CD4-positive, alpha-beta T cell (primary cell): ENCODE measurements around the gene RASA3. TPM values are rescaled to one million over a fixed set of nuclear protein-coding genes. Genes with fewer than 3 reads are reported as not detected.

Experiments used
- ATAC-seq: fragments of 200-7000 bp; cut with Tn5 transposase; one replicate; pipeline ENCODE4 v1.10.0; 2022; ENCODE audit warnings: mild to moderate bottlenecking; ENCODE audit not compliant: poor library complexity
- CTCF ChIA-PET: fragments of 350-600 bp; sonication (Branson Sonifier 250); formaldehyde crosslinking; loops from one replicate; lab custom pipeline; 2021; ENCODE audit warnings: antibody characterized with exemption, inconsistent platforms; lab: Charles Lee
- POLR2A ChIA-PET: fragments of 350-600 bp; sonication (Branson Sonifier 250); formaldehyde crosslinking; loops from one replicate; lab custom pipeline; 2021; ENCODE audit warnings: antibody characterized with exemption, inconsistent platforms; lab: Charles Lee
- DNase-seq, 14 experiments: peaks; one replicate each; pipeline ENCODE4 v3.0.0-alpha.2; 2013 to 2020; ENCODE audit warnings: mixed read lengths in 2 of 14
- H3K27ac ChIP-seq, 2 donors: one replicate each; pipeline versions ENCODE4 v1.5.1 to v1.7.0; 2013; ENCODE audit warnings: low read length in 2 of 2, low read depth in 1 of 2, mild to moderate bottlenecking in 1 of 2
- H3K27me3 ChIP-seq, 2 experiments: 1 replicate in 1 of 2; 2 replicates in 1 of 2; pipeline versions ENCODE4 v1.6.1 to v1.7.0; 2013; ENCODE audit warnings: low read length in 2 of 2, control low read depth in 1 of 2, mild to moderate bottlenecking in 1 of 2, moderate library complexity in 1 of 2; ENCODE audit not compliant: insufficient read depth in 2 of 2, control insufficient read depth in 1 of 2
- H3K36me3 ChIP-seq: one replicate; pipeline ENCODE4 v1.6.1; 2013; ENCODE audit warnings: low read length, control low read depth; ENCODE audit not compliant: insufficient read depth
- H3K4me1 ChIP-seq: one replicate; pipeline ENCODE4 v1.6.1; 2013; ENCODE audit warnings: low read length, control low read depth; ENCODE audit not compliant: insufficient read depth
- H3K4me3 ChIP-seq: one replicate; pipeline ENCODE4 v1.5.1; 2013; ENCODE audit warnings: mild to moderate bottlenecking, low read length, moderate library complexity
- H3K9me3 ChIP-seq, 2 experiments: 1 replicate in 1 of 2; 2 replicates in 1 of 2; pipeline versions ENCODE4 v1.6.1 to v1.7.0; 2013; ENCODE audit warnings: low read length in 2 of 2, mild to moderate bottlenecking in 2 of 2, control low read depth in 1 of 2, moderate library complexity in 1 of 2; ENCODE audit not compliant: control insufficient read depth in 1 of 2, insufficient read depth in 1 of 2
- H3K27ac Mint-ChIP-seq: one replicate; pipeline ENCODE4 v1.8.0; 2020; ENCODE audit warnings: mixed read lengths
- H3K27me3 Mint-ChIP-seq: one replicate; pipeline ENCODE4 v1.8.0; 2021; ENCODE audit warnings: mixed read lengths
- H3K36me3 Mint-ChIP-seq: one replicate; pipeline ENCODE4 v1.8.0; 2021; ENCODE audit warnings: low read depth, mixed read lengths
- H3K4me1 Mint-ChIP-seq: one replicate; pipeline ENCODE4 v1.8.0; 2021; ENCODE audit warnings: low read depth, mixed read lengths
- H3K4me3 Mint-ChIP-seq: one replicate; pipeline ENCODE4 v1.8.0; 2020; ENCODE audit warnings: mild to moderate bottlenecking, mixed read lengths
- H3K9me3 Mint-ChIP-seq: one replicate; pipeline ENCODE4 v1.8.0; 2020; ENCODE audit warnings: mixed read lengths
- CTCF ChIP-seq: fragments of 200-600 bp; IDR thresholded peaks from one replicate; pipeline ENCODE4 v1.8.0; 2022; ENCODE audit warnings: antibody characterized with exemption, mild to moderate bottlenecking
- intact Hi-C, 2 experiments: fragments of 100-400 bp; cut with DNase I in 1 of 2; cut with micrococcal nuclease in 1 of 2; formaldehyde crosslinking; loops; one replicate each; pipeline versions ENCODE4 v1.15.1 to v1.9.0; 2023 to 2025; cut with DNase I, micrococcal nuclease
- total RNA-seq, 174 experiments: library from RNA in 2 of 174; stranded (reverse) in 2 of 174; gene quantifications; one replicate each; pipeline ENCODE4 v1.2.3 and lab custom pipeline; 2021 to 2026

Gene RASA3
- total RNA-seq, 2 experiments from 2014 or later: 181 to 184 TPM

GRCh38 chr13:114012921-114013320 is 119.5 kb downstream of the RASA3 start:
- Mint-ChIP-seq H3K4me1 (peaks cover 6% of the 10 kb centered on the region), H3K27me3 (no peaks in the 10 kb centered on the region), H3K27ac (no peak overlapping the region), H3K9me3 (no peaks in the 10 kb centered on the region), H3K4me3 (no peak overlapping the region), H3K36me3 (peaks cover 48% of the 10 kb centered on the region)
- no peaks in the 10 kb centered on the region for H3K9me3 ChIP-seq
- ChIA-PET POLR2A (no interaction called here), CTCF (no interaction called here)
- H3K4me3 ChIP-seq: no peak overlapping the region
- no peak for TF ChIP-seq CTCF
- peaks cover 89% of the 10 kb centered on the region for H3K36me3 ChIP-seq
- DNase-seq (no peak), ATAC-seq (no peak)
- H3K4me1 ChIP-seq: peaks cover 7% of the 10 kb centered on the region
- intact Hi-C loops: loop anchor here in 1 of 2 experiments (5.0 kb wide), 1 partner anchor 46 kb away; no protein-coding TSS in a partner anchor
- no peaks in the 10 kb centered on the region for H3K27me3 ChIP-seq
- H3K27ac ChIP-seq: no peak overlapping the region

- ATAC-seq (no peak), DNase-seq (no peak)
- Mint-ChIP-seq H3K4me1 (peaks cover 6% of the 10 kb centered on the region), H3K27ac (no peak overlapping the region), H3K36me3 (peaks cover 45% of the 10 kb centered on the region), H3K27me3 (no peaks in the 10 kb centered on the region), H3K9me3 (no peaks in the 10 kb centered on the region), H3K4me3 (no peak overlapping the region)
- H3K36me3 ChIP-seq: peaks cover 87% of the 10 kb centered on the region
- ChIA-PET POLR2A (no interaction called here), CTCF (no interaction called here)
- intact Hi-C loops: loop anchor here in 1 of 2 experiments (5.0 kb wide), 1 partner anchor 45 kb away; no protein-coding TSS in a partner anchor
- peaks cover 7% of the 10 kb centered on the region for H3K4me1 ChIP-seq
- no peak overlapping the region for H3K27ac ChIP-seq
- no peak for TF ChIP-seq CTCF
- no peak overlapping the region for H3K4me3 ChIP-seq
- H3K27me3 ChIP-seq: no peaks in the 10 kb centered on the region
- H3K9me3 ChIP-seq: no peaks in the 10 kb centered on the region
Observed at GRCh38 chr13:114012141-114012540, 120.3 kb downstream of the RASA3 start.

GRCh38 chr13:114011226-114011625 is 121.2 kb downstream of the RASA3 start:
- Histone ChIP-seq H3K4me1 (peaks cover 7% of the 10 kb centered on the region), H3K4me3 (no peak overlapping the region), H3K9me3 (no peaks in the 10 kb centered on the region), H3K27ac (peak overlapping the region in 1 of 2 donors; percentile 0), H3K36me3 (peaks cover 78% of the 10 kb centered on the region), H3K27me3 (no peaks in the 10 kb centered on the region)
- DNase-seq: no peak
- Mint-ChIP-seq H3K36me3 (peaks cover 36% of the 10 kb centered on the region), H3K4me3 (peak overlapping the region; percentile 5), H3K27ac (peak overlapping the region; percentile 69), H3K27me3 (no peaks in the 10 kb centered on the region), H3K4me1 (peaks cover 6% of the 10 kb centered on the region), H3K9me3 (no peaks in the 10 kb centered on the region)
- ChIA-PET POLR2A (interaction anchor here (0.7 kb wide), 1 partner anchor 38 kb away, joined by 3 read pairs; no protein-coding TSS in a partner anchor), CTCF (no interaction called here)
- TF ChIP-seq CTCF: no peak
- intact Hi-C loops: loop anchor here in 1 of 2 experiments (5.0 kb wide), 1 partner anchor 44 kb away; no protein-coding TSS in a partner anchor
- peak; percentile 23 for ATAC-seq
